ENCODE measurements around the gene CDC40.

The CDC40 gene

DNA sequence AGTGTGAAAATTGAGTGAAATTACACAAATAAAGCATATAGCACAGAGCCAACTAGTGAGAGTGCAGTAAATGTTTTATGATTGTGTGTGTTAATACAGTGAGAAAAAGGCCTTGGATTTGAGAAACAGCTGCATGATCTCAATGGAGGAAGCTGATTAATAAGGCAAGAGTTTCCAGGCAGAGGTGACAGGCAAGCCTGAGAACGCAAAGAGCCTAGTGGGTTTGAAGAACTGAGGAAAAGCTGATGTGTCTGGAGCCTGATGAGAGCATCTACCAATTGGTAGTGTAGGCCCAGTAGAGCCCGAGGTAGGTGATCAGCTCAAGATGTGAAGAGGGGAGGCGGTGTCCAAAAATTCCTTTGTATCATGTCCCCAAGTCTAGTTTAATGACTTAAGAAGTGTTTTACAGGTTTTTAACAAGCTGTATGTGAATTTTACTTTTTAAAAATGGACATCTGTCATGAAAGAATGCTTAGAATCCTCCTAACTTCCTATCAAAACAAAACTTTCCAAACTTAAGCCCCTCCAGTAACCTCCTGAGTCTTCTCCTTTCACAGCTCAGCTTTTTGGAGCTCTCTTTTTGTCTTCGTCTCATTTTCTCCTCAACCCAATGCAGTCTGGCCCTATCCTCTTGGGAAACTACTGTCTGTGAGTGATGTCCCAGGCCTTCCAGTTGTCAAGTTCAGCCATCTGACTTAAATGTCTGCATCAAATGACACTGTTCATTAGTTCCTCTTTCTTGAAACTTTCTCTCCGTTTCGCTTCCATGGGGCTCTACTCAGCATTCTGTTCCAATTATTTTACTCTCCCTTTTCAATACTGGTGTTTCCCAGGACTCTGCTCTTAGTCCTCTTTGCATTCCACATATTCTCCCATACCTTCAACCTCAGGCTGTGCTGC, 1.2 kb downstream of the CDC40 start:
- no peak for TF ChIP-seq CTCF (IDR thresholded peaks at IDR 0.05; ENCODE audit: low read depth, low read length)
- DNase-seq, result no peak
- no peaks in the 10 kb centered on the region; the same call in none of the 2 replicates for H3K4me1 ChIP-seq

DNA sequence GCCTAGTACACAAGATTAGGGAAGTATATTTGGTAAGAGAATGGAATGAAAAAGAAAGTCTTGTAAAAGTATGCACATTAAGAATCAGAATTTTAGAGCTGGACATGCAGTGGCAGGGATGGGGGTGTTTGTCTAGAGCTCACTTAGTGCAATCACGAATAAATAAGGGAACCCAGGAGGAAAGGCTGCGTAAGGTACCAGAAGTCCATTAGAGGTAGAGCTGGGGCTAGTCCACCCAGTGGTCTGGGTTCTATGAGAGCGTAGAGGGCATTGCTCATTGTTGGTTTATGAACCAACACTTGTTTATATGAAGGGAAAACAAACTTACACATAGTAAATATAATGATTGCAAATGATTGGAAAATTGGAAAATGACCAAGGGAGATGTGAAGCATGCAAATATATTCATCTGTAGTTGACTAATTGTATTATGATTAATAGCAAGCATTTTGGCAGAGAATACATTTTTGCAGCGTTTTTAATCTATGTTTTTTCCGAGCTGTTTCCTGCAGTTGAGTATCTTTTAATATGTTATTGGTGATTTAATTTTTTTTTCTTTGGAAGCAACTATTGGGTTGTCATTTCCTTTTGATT, 3.2 kb downstream of the CDC40 start:
- no peak for TF ChIP-seq CTCF (IDR thresholded peaks at IDR 0.05; ENCODE audit: low read depth, low read length)
- Histone ChIP-seq H3K4me1 (no peaks in the 10 kb centered on the region; the same call in 1 of the 2 replicates), H3K4me3 (ENCODE audit: low read depth, low read length) (no peak overlapping the region), H3K9me3 (no peaks in the 10 kb centered on the region), H3K27me3 (no peaks in the 10 kb centered on the region), H3K36me3 (0 out of 2 replicates have a peak, but pooled peaks cover 3% of the 10 kb centered on the region)
- no peak for DNase-seq

More for the DNA sequence above, 1.2 kb downstream of the CDC40 start:
- no peaks in the 10 kb centered on the region for H3K27me3 ChIP-seq
- no peaks in the 10 kb centered on the region for H3K9me3 ChIP-seq
- H3K36me3 ChIP-seq, result 0 out of 2 replicates have a peak, but pooled peaks cover 3% of the 10 kb centered on the region
- peak overlapping the region; percentile 94 for H3K4me3 ChIP-seq (ENCODE audit: low read depth, low read length)

DNA sequence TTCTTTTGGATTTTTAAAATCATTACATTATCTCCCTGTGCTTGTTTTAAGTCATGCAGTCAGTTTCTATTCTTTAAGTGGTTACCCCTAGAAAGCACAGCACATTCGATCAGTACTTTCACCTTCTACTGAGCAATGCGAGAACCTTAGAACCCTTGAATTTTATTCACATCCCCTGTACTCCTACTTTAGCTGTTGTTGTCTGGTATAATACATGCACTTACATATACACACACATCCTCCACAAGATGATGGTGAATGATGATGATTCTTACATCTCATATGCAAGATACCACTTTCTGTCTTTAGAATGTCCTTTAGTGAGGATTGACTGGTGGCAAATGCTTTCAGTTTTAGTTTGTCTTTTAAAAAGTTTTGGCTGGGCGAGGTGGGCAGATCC, 5.7 kb downstream of the CDC40 start:
- no peaks in the 10 kb centered on the region for H3K27me3 ChIP-seq
- H3K9me3 ChIP-seq, result no peaks in the 10 kb centered on the region
- no peak for TF ChIP-seq CTCF (IDR thresholded peaks at IDR 0.05; ENCODE audit: low read depth, low read length)
- no peak for DNase-seq
- no peak overlapping the region for H3K4me3 ChIP-seq (ENCODE audit: low read depth, low read length)
- H3K36me3 ChIP-seq, result 0 out of 2 replicates have a peak, but pooled peaks cover 3% of the 10 kb centered on the region
- H3K4me1 ChIP-seq, result no peaks in the 10 kb centered on the region; the same call in 1 of the 2 replicates

GRCh38 chr6:110188791-110189190, 8.6 kb downstream of the CDC40 start:
- no peak for TF ChIP-seq CTCF (IDR thresholded peaks at IDR 0.05; ENCODE audit: low read depth, low read length)
- no peak for DNase-seq
- Histone ChIP-seq H3K4me1 (peaks cover 6% of the 10 kb centered on the region; the same call in 1 of the 2 replicates), H3K4me3 (ENCODE audit: low read depth, low read length) (no peak overlapping the region), H3K27me3 (no peaks in the 10 kb centered on the region), H3K9me3 (no peaks in the 10 kb centered on the region), H3K36me3 (peaks cover 5% of the 10 kb centered on the region)

DNA sequence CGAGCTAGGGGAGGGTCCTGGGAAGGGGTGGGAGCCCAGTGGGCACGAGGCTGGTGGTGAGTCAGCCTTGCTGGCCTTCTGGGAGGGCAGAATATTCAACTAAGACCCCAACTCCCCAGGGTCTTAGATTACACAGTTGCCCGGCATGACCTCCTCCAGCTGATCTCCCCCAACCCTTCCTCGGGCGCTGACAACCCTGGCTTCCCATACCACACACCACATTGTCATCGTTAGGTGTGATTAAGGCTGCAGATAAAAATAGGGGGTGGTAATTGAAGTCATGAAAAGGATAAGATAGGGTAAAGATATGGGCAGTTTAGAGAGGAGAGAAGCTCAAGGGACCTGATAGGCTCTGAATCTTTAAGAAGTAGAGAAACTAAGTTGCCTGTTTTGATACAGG, 10.5 kb downstream of the CDC40 start:
- no peak for DNase-seq
- Histone ChIP-seq H3K4me3 (ENCODE audit: low read depth, low read length) (no peak overlapping the region), H3K27me3 (no peaks in the 10 kb centered on the region), H3K36me3 (peaks cover 7% of the 10 kb centered on the region), H3K4me1 (peaks cover 6% of the 10 kb centered on the region; the same call in 1 of the 2 replicates), H3K9me3 (no peaks in the 10 kb centered on the region)
- no peak for TF ChIP-seq CTCF (IDR thresholded peaks at IDR 0.05; ENCODE audit: low read depth, low read length)
